ENCODE data around the gene MKNK2.

The MKNK2 gene

DNA sequence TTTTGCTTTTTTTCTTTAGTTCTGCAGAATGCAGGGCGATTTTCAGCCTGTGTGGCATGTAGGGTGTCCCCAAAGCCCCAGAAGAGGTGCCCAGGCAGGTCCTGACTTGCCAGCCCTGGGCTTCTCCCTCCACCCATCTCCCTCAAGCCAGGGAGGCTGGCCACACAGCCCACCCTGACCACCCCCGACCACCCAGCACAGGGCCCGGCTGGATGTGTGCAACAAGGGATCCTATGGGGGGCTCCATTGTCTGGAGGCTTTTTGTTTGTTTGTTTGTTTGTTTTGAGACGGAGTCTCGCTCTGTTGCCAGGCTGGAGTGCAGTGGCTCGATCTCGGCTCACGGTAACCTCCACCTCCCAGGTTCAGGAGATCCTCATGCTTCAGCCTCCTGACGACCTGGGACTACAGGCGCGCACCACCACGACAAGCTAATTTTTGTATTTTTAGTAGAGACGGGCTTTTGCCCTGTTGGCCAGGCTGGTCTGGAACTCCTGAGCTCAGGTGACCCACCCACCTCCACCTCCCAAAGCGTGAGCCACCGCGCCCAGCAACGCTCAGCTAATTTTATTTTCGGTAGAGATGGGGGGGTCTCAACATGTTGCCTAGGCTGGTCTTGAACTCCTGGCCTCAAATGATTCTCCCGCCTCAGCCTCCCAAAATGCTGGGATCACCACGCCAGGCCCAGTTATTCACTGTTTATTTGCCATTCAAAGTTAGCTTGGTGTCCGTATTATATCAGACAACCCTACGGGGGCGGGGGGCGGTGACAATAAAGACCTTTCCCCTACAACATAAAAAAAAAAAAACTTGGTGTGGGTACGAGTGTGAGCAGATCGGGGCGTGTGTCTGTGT lies 7.8 kb upstream of the MKNK2 start:
- DNase-seq (ENCODE audit: low read depth in 2 of 2, low spot score in 1 of 2): no peak

DNA sequence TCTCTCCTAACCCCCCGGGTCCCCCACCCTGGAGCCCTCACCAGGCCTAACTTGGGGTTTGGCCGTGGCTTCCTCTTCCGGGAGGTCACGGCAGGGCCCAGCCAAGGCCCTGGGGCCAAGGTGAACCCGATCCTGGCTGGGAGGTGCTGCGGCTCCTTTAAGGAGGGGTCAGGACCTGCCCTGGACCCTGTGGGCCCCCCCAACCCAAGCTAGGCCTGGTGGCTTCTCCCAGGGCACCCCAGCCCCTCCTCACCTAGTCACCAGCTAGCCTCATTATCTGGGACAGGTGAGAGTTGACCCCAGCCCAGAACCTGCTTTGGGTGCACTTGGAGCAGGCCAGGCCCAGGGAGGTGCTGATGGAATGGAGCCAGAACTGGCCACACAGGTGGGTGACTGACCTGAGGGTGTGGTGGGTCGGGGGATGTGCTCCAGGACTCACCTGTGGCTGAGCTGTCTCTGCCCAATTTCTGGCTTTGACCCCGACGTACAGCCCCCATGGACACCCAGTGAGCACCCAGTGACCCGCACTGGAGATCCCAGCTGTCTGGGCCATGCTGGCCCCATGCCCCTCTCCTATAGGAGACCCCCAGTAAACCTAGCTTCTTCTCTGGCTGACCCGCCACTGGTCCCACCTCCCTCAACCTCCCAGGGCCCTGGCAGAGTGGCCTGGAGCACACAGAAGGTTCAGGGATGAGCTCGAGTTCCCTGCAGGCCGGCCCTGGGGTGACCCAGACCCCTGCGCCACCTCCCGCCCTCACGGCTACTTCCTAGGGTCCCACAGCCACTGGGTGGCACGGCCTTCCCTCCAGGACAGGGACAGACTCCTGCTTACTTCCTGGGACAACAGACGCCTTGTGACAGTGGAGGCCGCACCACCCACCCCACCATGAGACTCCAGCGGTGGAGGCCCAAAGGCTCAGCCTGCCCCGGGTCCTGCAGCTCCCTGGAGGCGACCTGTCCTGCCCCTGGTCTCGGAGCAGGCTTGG lies 6.7 kb upstream of the MKNK2 start:
- DNase-seq (ENCODE audit: low read depth in 2 of 2, low spot score in 1 of 2): no peak

DNA sequence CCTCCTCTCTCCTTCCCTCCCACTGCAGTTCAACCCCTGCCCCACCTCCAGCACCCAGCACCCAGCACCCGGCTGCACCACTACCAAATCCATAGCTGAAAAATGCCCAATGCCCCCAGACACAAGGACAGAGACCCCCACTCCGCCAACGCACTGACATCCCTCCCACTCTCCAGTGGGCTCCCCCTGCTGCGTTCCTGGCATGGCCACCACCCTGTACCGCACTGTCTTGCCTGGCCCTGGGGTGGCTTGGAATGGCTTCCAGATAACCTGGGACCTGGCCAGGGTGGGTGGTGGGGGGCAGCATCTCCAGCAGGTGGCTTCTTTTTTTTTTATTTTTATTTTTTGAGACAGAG lies 5.8 kb upstream of the MKNK2 start:
- DNase-seq (ENCODE audit: low read depth in 2 of 2, low spot score in 1 of 2): no peak

DNA sequence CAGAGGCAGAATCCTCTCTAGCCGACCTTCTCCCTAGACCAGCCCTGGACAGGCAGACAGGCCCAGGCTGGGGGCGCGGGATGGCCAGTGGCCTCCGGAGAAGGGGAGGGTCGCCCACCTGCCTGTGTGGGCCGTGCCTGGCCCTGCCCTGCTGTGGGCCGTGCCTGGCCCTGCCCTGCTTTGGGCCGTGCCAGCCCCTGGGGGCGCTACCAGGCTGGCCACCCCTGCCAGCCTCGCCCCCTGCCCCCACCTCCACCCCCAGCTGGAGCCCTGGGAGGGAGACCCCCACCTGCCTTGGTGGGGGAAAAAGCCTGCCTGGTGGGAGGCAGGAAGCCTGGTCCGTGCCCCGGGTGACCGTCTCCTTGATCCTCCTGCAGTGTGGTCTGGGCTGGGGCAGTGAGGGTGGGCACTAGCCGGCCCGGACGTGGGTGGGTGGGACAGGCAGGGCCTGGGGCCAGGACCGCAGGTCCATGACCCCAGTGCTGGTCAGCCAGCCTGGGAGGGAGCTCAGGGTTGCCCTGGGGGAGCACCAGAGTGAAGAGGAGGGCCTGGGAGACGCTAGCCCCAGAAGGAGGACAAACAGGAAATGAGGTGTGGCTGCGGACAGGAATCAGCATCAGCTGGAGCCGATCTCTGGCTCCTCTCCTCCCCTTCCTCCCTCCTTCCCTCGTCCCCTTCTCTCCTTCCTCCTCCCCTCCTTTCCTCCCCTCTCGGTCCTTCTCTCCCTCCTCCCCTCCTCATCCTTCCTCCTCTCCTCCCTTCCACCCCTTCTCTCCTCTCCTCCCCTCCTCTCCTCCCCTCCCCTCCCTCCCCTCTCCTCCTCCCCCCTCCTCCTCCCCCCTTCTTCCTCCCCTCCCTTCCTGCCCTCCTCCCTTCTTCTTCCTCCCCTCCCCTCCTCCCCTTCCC lies 5.1 kb upstream of the MKNK2 start:
- no peak for DNase-seq (ENCODE audit: low read depth in 2 of 2, low spot score in 1 of 2)

DNA sequence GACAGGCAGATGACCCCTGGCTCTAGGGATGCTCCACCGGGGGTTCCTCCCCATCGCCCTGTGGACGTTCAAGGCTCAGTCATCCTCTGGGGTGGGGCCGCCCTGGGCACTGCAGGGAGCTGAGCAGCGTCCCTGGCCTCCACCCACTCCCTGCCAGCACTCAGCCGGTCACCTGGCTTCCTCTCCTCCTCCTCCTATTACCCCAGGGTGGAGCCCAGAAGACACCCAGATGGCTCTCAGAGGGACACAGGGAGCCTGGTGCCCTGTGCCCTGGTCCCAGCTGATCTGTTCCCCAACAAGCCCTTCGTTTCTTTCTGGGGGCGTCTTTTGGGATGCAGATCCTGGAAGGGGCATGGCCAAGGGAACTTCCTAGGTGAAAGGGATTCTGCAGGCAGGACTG lies 3.7 kb upstream of the MKNK2 start:
- DNase-seq (ENCODE audit: low read depth in 2 of 2, low spot score in 1 of 2): no peak

DNA sequence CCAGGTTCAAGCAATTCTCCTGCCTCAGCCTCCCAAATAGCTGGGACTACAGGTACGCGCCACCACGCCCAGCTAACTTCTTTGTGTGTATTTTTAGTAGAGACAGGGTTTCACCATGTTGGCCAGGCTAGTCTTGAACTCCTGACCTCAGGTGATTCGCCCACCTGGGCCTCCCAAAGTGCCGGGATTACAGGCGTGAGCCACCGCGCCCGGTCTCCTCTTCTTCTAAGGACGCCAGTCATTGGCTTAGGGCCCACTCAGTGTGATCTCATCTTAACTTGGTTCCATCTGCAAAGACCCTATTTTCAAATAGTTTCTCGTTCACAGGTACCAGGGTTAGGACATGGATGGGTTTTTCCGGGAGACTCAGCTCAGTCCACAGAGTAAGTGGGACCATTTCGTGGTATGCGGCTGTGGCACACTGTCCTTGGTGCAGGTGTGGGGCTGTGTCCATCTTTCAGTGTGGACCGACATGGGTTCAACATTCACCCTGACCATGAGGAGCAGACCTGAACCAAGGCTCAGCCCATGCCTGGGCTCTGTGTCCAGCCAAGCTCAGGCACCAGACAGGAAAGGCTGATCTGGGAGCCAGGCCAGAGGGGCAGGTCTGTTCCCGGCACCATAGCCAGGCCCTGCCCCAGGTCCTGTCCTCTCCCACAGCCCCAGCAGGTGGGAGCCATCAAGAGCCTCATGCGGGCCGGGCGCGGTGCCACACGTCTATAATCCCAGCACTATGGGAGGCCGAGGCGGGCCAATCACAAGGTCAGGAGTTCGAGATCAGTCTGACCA lies 2.8 kb upstream of the MKNK2 start:
- no peak for DNase-seq (ENCODE audit: low read depth in 2 of 2, low spot score in 1 of 2)

DNA sequence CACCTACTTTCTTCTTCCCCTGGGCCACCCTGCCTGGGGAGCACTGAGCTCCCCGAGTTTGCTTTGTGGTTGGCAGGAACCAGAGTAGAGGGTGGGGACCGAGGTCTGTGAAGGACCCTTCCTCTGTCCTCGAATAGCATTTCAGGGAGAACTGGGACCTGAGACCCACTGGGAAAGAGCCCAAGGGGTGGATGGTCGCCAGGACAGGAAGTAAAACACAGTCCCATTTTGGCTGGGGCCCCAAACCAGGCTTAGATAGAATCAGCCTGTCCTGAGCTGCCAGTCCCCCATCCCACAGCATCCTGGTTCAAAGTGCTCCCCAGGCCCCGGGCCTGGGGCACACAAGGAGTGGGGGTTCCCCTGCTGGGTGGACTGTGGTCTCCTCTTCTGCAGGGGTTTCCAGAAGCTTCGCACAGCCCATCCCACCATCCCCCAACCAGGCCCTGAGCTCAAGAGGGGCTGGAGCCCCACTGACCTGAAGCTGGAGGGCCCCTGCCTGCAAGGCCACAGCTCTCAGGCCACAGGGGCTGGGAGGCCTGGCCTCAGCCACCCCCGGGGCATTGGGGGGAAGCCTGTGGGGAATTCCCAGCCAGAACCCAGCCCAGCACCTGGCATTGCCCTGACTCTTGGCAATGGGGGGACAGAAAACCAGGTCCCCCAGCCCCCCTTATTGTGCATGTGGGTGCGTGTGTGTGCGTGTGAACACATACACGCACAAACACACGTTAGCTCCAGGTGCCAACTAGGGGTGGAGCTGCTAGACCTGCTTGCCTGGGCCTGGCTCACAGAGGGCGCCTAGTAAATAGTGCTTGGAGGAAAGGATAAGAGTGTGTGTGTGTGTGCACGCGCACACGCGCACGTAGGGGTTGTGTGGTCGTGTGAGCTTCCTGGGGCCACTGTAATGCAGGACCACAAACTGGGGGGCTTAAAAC lies 995 bp upstream of the MKNK2 start:
- no peak for DNase-seq (ENCODE audit: low read depth in 2 of 2, low spot score in 1 of 2)

DNA sequence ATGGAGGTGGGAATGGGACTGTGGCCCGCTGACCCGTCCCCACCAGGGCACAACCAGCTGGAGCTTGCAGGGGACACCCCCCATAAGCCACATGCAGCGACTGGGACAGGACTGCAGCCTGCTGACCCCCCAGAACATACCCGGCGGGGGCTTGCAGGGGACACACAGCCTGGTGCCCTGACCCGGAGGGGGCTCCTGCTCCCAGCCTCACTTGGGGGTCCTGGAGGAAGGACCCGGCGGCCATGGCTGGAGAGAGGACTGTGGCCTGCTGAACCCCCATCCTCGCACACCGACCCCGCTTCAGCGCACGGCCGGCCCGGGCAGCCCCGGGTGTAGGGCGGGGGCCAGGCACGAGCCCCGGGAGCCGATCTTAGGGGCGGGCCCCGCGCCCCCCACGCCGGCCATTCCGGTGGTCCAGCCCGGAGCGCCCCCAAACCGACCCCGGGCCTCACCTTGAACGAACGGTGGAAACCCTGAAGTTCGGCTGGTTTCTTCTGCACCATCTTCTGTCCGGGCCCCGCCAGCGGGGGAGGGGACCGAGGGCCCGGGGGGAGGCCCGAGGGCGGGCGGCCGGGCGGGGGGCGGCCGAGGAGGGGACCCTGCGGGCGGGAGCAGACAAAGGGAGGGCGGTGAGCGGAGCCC lies 574 bp downstream of the MKNK2 start:
- no peak for DNase-seq (ENCODE audit: low read depth in 2 of 2, low spot score in 1 of 2)

DNA sequence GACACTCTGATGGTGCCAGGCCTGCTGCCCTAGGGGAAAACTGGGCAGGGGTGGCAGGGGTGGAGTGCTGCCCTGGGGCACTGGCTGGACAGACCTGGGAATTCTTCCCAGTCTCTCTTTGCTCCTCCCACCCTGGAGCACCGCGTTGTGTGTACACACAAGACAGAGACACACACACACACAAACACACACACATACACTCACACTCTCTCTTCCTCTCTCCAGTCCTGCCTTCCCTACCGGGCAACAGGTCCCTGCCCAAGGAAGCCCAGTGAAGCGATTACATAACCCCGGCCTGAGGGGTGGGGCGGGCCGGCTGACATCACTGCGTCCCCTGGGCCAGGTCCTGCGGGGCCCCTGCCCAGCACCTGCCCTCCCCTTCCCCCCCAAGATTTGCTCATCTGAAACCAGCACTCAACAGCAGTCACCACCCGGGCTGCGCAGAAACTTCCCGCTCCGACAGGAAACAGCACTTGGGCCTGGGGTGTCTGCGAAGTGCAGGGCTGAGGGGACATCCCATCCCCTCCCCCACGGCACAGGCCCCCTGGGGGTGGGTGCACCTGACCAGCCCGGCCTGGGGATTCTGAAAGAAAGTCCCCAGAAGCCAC lies 1.2 kb downstream of the MKNK2 start:
- DNase-seq (ENCODE audit: low read depth in 2 of 2, low spot score in 1 of 2): peak in 1 of 2 donors; percentile 46

DNA sequence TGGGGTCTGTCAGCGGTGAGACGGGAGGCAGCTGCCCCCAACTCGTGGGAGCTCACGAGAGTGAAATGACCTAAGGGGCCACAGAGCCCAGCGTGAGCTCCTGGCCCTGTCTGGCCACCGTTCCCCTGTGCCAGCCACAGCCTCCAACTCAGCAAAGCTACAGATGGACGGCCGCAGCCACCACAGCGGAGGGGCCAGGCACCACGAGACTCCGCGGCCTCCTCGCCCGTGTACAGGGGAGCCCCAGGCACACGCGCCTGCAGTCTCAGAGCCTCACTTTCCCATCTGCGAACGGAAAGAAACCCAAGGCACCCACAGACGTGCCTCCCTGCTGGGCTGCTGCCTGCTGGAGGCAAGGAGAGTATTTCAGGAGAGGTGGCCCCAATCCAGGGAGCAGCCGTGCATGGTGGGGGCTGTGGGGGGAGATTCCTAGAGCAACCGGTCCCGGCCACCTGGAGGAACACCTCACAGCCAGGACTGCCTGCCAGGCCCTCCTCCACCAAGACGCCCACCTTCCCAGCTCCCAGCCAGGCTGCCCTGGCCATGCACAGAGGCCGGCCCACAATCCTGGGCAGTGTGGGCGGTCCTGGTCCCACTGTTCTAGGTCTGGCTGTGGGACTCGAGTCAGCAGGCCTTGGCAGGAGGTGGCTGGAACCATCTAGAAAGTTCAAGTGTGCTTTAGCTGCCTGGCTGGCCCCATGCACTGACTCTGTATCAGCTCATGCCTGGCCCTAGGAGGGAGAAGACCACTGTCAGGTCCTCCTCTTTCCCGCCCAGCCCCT lies 1.9 kb downstream of the MKNK2 start:
- no peak for DNase-seq (ENCODE audit: low read depth in 2 of 2, low spot score in 1 of 2)

DNA sequence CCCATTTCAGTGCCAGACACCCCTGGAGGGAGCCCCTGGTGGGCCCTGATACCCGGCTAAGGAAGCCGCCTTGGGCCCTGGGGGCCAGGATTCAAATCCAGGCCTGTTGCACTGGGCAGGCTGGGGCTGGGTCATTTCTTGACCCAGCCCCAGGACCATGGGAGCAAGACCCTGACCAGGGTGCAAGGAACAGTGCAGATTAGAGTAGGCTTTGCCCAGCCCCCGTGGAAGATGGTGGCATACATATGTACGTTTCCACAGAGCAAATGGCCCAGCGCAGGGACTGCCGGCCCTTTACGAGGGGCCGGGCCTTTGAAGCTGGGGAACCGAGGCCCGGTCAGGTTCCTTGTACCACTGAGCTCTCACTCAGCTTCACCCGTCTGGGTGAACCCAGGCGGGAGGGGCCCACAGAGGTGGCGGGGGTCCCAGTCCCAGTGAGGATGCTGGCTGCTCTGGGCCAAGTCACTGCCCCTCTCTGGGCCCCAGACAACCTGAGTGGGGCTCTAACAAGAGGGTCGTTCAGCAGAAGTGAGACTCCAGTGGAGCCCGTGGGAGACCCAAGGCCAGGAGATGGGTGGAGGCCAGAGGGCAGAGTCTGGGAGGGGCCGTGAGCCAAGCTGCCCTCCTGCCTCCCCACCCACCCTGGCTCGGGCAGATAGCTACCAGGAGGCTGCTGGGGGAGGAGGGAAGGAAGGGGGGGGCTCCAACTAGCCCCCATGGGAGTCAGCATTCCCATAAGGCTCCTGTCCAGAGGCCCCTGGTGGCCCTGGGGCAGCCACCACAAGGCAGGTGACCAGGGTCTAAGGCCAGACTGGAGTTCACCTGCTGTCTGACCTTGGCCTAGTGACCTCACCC lies 2.7 kb downstream of the MKNK2 start:
- no peak for DNase-seq (ENCODE audit: low read depth in 2 of 2, low spot score in 1 of 2)

DNA sequence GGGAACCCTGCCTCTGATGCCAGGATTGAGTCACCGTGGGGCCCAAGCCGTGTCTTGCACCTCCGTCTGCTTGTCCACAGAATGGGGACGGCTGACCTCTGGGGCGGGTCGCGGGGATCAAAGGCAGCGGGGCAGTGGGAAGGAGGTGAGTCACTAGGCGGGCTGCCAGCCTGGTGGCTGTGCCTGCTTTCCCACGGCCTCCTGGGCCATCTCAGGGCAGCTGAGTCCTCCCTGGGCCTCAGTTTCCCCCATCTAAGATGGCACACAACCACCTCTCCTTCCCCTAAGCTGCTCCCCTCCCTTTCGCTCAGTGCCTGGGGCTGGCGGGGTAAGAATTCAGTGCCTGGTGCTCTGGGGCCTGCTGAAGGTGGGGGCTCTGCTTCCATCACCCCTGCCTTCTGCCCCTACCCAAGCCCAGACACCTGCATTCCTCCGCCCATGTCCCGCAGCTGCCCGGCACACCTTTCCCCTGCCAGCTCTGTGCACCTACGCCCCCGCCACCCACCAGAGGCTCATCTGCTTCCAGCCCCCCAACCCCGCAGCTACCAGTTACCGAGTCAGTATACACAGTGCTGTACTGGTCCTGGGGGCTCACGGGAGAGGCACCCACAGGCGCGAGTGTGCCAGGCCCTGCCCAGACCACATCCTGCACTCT lies 3.5 kb downstream of the MKNK2 start:
- no peak for DNase-seq (ENCODE audit: low read depth in 2 of 2, low spot score in 1 of 2)

DNA sequence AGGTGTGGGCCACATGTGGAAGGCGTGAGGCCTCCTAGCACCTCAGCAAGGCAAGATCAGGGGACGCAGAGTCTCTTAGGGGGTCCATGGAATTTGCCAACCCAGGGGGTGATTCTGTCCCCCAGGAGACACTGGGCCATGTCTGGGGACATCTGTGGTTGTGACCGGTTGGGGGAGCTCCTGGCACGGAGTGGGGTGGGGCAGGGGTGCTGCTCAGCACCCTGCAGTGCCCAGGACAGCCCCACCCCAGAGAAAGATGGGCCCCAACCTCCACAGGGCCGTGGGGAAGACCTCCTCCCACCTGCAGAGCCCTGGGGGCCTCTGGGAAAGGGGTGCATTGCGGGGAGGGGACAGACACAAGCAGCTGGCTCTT lies 4.0 kb downstream of the MKNK2 start:
- DNase-seq (ENCODE audit: low read depth in 2 of 2, low spot score in 1 of 2): no peak

DNA sequence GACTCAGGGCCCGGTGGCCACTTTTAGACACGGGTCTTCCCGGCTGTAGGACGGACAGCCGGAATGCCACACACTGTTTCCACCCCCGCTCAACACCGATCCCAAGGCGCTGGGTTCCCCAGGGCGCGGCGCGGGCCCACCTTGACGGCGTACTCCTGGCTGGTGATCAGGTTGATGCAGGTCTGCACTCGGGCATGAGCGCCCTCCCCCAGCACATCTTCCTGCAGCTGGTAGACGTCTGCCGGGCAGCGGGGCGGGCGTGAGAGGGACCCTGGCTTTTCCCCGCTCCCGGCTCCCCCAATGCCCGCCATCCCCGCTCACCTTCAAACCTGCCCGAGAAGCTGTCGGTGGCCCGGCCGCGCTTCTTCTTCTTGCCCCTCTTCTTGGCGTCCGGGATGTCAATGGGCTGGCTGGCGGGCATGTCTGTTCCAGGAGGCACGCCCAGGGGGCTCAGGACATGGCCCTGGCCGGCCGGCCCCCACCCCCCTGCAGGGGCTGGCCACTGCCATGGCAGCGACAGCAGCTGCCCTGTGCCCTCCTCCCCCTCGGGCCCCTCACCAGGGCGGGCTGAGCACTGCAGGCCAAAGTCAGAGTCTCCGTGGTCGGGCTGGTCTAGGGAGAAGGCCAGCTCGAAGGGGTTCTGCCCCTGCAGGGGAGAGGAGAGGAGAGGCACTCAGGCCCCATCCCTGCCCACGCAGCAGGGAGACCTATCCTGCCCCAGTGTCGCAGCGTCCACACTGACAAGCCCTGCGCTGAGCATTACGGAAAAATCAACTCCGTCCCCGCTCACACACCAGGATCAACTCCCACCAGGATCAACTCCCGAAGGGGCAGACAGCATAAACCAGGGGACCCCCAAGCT lies 4.8 kb downstream of the MKNK2 start:
- DNase-seq (ENCODE audit: low read depth in 2 of 2, low spot score in 1 of 2): no peak

DNA sequence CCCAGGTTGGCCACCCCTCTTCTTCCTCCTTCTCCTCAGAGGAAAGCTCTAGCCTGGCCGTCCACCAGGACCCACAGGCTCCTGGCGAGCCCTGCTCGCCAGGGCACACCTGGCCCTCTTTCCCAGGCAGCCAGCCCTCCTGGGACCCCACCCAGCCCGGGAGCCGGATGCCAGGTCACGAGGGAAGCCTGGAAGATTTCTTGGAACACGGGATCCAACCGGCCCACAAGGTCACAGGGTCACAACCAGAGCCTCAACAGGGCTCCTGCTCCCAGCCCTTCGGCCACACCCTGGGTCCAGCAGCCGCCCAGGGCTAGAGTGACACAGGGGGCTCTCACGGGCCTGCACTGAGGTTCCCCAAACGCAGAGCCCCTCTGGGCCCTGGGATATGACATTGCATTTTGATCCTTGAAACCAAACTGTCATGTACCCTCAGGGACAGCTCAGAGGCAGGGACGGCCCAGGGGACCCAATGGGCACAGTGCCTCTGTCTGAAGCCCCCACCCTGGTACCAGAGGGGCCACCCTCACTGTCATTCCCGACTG lies 5.5 kb downstream of the MKNK2 start:
- DNase-seq (ENCODE audit: low read depth in 2 of 2, low spot score in 1 of 2): no peak
